Osteocyte (in vitro differentiated cells): ENCODE data around the gene IRF2BPL. TPM values are rescaled to one million over a fixed set of nuclear protein-coding genes. Genes with fewer than 3 reads are reported as not detected.

ENCODE experiments used
- DNase-seq: peaks from one replicate; pipeline ENCODE4 v3.0.0; 2021; ENCODE audit warnings: mixed read lengths; ENCODE audit not compliant: unreplicated experiment; ENCODE audit errors: extremely low spot score
- H3K27ac Mint-ChIP-seq: one replicate; pipeline ENCODE4 v1.8.0; 2021; ENCODE audit warnings: mild to moderate bottlenecking, mixed read lengths; ENCODE audit not compliant: unreplicated experiment
- H3K27me3 Mint-ChIP-seq: one replicate; pipeline ENCODE4 v1.8.0; 2021; ENCODE audit warnings: mixed read lengths; ENCODE audit not compliant: unreplicated experiment
- H3K36me3 Mint-ChIP-seq: one replicate; pipeline ENCODE4 v1.8.0; 2021; ENCODE audit warnings: mixed read lengths; ENCODE audit not compliant: unreplicated experiment
- H3K4me1 Mint-ChIP-seq: one replicate; pipeline ENCODE4 v1.8.0; 2021; ENCODE audit warnings: mixed read lengths; ENCODE audit not compliant: unreplicated experiment
- H3K4me3 Mint-ChIP-seq: one replicate; pipeline ENCODE4 v1.8.0; 2021; ENCODE audit warnings: mild to moderate bottlenecking, moderate library complexity, mixed read lengths; ENCODE audit not compliant: unreplicated experiment
- H3K9me3 Mint-ChIP-seq: one replicate; pipeline ENCODE4 v1.8.0; 2021; ENCODE audit warnings: mixed read lengths; ENCODE audit not compliant: unreplicated experiment
- long read RNA-seq: library from polyadenylated mRNA; unstranded; transcript quantifications from one replicate; pipeline ENCODE4 v2.0.0, GENCODE V29; 2021
- total RNA-seq: library from RNA; stranded (reverse); gene quantifications from 2 replicates; pipeline ENCODE4 v1.2.1, GENCODE V29; 2021
- TF ChIP-seq, protein P1 (sequence below): fragments of 200-600 bp; sonication (generic); IDR thresholded peaks from 2 replicates; pipeline ENCODE4 v1.5.0; 2021; ENCODE audit warnings: antibody characterized with exemption, mild to moderate bottlenecking, moderate library complexity

Gene IRF2BPL
- 107 and 120 TPM in 2 replicates for total RNA-seq
- long read RNA-seq, result 0 reads

DNA sequence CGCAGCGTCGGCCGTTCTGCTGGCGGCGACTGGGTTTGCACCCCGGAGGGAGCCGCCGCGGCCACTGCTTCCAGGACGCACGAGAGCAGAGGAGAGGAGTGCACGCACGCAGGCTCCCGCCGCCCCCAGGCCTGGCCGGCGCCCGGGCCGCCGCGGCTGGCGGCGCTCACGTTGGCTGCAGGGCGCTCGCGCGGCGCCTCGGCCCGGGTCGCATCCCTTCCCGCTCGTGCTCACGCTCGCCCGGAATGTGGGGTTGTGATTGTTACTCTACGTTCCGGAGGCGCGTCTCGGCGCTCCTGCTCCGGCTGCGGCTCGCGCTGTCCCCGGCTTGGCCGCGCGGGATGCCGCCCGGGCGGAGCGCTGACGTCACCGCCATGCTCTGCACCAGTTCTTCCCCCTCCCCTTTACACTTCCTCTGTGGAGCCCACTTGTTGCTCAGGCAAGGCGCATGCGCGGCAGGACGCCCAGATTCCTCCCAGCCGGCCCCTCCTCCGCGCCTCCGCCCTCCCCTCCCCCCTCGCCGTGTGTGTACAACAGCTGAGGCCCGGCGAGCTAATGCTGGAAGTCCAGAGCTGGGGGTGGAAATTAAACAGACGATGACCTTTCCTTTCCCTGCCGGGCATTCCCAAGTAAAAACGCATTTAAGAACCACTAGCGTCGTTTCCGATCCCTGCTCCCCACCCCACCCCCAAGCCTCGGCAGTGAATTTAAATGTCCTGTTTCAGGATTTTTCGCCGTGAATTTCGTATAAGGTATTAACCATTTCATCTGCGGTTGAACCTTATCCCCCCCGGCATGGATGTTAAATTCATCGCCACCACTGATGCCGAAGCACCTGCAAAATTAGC is at the start of gene IRF2BPL:
Gene IRF2BPL, minus strand, starts transcription at position 325 of the 848 bp plus-strand sequence. CDS start 916 bp downstream, outside the sequence.
- Mint-ChIP-seq H3K4me1 (peaks cover 59% of the 10 kb centered on the region), H3K36me3 (peaks cover 24% of the 10 kb centered on the region), H3K27ac (peak within 1 kb of the TSS; percentile 99), H3K4me3 (peak within 1 kb of the TSS; percentile 80), H3K9me3 (no peaks in the 10 kb centered on the region), H3K27me3 (no peaks in the 10 kb centered on the region)
- DNase-seq, result peak; percentile 99
- TF ChIP-seq, protein P1, sequence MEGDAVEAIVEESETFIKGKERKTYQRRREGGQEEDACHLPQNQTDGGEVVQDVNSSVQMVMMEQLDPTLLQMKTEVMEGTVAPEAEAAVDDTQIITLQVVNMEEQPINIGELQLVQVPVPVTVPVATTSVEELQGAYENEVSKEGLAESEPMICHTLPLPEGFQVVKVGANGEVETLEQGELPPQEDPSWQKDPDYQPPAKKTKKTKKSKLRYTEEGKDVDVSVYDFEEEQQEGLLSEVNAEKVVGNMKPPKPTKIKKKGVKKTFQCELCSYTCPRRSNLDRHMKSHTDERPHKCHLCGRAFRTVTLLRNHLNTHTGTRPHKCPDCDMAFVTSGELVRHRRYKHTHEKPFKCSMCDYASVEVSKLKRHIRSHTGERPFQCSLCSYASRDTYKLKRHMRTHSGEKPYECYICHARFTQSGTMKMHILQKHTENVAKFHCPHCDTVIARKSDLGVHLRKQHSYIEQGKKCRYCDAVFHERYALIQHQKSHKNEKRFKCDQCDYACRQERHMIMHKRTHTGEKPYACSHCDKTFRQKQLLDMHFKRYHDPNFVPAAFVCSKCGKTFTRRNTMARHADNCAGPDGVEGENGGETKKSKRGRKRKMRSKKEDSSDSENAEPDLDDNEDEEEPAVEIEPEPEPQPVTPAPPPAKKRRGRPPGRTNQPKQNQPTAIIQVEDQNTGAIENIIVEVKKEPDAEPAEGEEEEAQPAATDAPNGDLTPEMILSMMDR, result no peak

DNA sequence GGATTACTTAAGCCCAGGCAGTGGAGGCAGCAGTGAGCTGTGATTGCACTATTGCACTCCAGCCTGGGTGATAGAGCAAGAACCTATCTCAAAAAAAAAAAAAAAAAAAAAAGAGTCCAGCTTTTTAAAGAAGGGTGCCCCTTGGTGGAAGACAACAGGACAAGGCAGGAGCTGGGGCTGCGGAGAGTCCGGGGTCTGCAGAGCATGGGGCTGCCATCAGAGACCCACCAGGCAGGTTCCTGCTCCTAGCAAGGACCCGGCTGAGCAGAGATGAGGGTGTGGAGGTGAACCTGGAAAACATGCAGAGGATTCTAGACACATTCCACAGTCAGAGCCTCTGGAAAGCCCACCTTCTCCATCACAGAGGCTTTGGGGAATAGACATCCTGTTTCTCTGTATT is 48.5 kb upstream of the IRF2BPL start:
- no peaks in the 10 kb centered on the region for H3K36me3 Mint-ChIP-seq
- H3K4me1 Mint-ChIP-seq, result peaks cover 13% of the 10 kb centered on the region
- TF ChIP-seq, protein P1, result no peak
- DNase-seq, result no peak
- H3K9me3 Mint-ChIP-seq, result peaks cover 8% of the 10 kb centered on the region
- no peak overlapping the region for H3K4me3 Mint-ChIP-seq
- H3K27me3 Mint-ChIP-seq, result peaks cover 3% of the 10 kb centered on the region
- H3K27ac Mint-ChIP-seq, result no peak overlapping the region

GRCh38 chr14:77076113-77076631 is 47.7 kb upstream of the IRF2BPL start:
- Mint-ChIP-seq H3K4me3 (peak overlapping the region; percentile 42), H3K9me3 (peaks cover 8% of the 10 kb centered on the region), H3K27me3 (peaks cover 3% of the 10 kb centered on the region), H3K36me3 (no peaks in the 10 kb centered on the region), H3K27ac (peak overlapping the region; percentile 71), H3K4me1 (peaks cover 13% of the 10 kb centered on the region)
- no peak for DNase-seq
- TF ChIP-seq, protein P1, result no peak

DNA sequence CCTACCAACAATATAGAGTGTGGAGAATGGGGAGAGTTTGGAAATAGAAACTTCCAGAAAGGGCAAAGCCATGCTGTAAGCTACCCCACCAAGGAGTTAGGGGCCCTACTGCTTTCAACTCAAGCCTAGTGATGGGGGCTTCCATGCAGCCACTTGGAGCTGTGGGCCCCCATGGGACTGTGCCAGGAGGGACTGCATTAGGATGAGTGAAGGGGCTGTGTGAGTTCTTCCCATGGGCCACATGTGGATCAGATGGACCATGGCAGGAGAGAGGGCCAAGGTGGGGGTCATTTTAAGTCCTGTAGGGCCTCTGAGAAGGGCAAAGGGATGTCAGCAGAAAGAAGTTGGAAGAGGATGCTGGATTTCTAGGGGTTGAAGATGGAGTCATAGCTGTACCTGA is 46.5 kb upstream of the IRF2BPL start:
- no peak for DNase-seq
- H3K4me1 Mint-ChIP-seq, result peaks cover 19% of the 10 kb centered on the region
- H3K36me3 Mint-ChIP-seq, result no peaks in the 10 kb centered on the region
- H3K27me3 Mint-ChIP-seq, result peaks cover 5% of the 10 kb centered on the region
- TF ChIP-seq, protein P1, result no peak
- peaks cover 5% of the 10 kb centered on the region for H3K9me3 Mint-ChIP-seq
- no peak overlapping the region for H3K27ac Mint-ChIP-seq
- H3K4me3 Mint-ChIP-seq, result no peak overlapping the region

DNA sequence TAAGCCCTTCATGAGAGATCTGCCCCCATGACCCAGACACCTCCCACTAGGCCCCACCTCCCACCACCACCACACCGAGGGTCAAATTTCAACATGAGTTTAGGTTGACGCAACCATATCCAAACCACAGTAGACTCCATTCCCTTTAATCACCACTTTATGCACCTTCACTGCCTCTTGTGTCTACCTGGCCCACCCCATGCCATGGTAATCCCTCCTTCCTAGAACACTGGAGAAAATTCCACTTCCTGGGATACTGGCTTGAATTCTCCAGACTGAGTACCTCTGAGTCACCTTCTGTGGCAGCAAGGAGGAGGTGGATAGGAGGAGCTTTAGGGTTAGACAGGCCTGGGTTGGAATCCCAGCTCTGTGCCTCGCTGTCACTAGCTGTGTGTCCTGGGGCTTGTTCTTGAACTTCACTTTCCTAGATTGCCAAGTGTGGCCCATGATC is 43.5 kb upstream of the IRF2BPL start:
- TF ChIP-seq, protein P1, result no peak
- no peak overlapping the region for H3K27ac Mint-ChIP-seq

More for the DNA sequence above, 43.5 kb upstream of the IRF2BPL start:
- H3K27me3 Mint-ChIP-seq, result peaks cover 13% of the 10 kb centered on the region
- DNase-seq, result no peak
- no peaks in the 10 kb centered on the region for H3K9me3 Mint-ChIP-seq
- no peak overlapping the region for H3K4me3 Mint-ChIP-seq
- peaks cover 23% of the 10 kb centered on the region for H3K4me1 Mint-ChIP-seq
- H3K36me3 Mint-ChIP-seq, result no peaks in the 10 kb centered on the region
